Measurements from ENCODE around the gene PTDSS2.

GRCh38 chr11:479311-479710 lies 29.2 kb downstream of the PTDSS2 start:
- TF ChIP-seq POLR2A (IDR thresholded peaks at IDR 0.05) = no peak
- TF ChIP-seq, protein P1, sequence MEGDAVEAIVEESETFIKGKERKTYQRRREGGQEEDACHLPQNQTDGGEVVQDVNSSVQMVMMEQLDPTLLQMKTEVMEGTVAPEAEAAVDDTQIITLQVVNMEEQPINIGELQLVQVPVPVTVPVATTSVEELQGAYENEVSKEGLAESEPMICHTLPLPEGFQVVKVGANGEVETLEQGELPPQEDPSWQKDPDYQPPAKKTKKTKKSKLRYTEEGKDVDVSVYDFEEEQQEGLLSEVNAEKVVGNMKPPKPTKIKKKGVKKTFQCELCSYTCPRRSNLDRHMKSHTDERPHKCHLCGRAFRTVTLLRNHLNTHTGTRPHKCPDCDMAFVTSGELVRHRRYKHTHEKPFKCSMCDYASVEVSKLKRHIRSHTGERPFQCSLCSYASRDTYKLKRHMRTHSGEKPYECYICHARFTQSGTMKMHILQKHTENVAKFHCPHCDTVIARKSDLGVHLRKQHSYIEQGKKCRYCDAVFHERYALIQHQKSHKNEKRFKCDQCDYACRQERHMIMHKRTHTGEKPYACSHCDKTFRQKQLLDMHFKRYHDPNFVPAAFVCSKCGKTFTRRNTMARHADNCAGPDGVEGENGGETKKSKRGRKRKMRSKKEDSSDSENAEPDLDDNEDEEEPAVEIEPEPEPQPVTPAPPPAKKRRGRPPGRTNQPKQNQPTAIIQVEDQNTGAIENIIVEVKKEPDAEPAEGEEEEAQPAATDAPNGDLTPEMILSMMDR (IDR thresholded peaks at IDR 0.05) = no peak

Measured in Peyer's patch (tissue), 4 donors.